MCF 10A (cell line): ENCODE measurements around the gene TRAPPC5. TPM values are rescaled to one million over a fixed set of nuclear protein-coding genes. Genes with fewer than 3 reads are reported as not detected.

ENCODE experiments used
- BruUV-seq: library from RNA; stranded (reverse); fragments of 400-500 nt; replicated peaks from 2 replicates; lab custom pipeline; 2021; lab: Mats Ljungman, UMichigan
- CTCF ChIA-PET: fragments of 300-600 bp; sonication (Branson Sonifier 250); formaldehyde crosslinking; extraction: SDS; loops from one replicate; lab custom pipeline; 2021; ENCODE audit warnings: antibody characterized with exemption, inconsistent platforms; lab: Yijun Ruan, JAX
- POLR2A ChIA-PET: fragments of 300-600, 350-650 bp; sonication (Branson Sonifier 250); formaldehyde crosslinking; extraction: SDS; loops from one replicate; lab custom pipeline; 2020; ENCODE audit warnings: antibody characterized with exemption, inconsistent platforms; lab: Yijun Ruan, JAX
- DNase-seq: peaks from one replicate; pipeline ENCODE4 v3.0.0-alpha.2; 2018; ENCODE audit not compliant: unreplicated experiment
- H3K27ac Mint-ChIP-seq: one replicate; pipeline ENCODE4 v1.8.0; 2022; ENCODE audit warnings: mild to moderate bottlenecking, low read depth, mixed read lengths; ENCODE audit not compliant: unreplicated experiment
- H3K27me3 Mint-ChIP-seq: one replicate; pipeline ENCODE4 v1.8.0; 2022; ENCODE audit warnings: mixed read lengths; ENCODE audit not compliant: insufficient read depth, unreplicated experiment
- H3K36me3 Mint-ChIP-seq: one replicate; pipeline ENCODE4 v1.8.0; 2022; ENCODE audit warnings: mild to moderate bottlenecking, moderate library complexity, mixed read lengths; ENCODE audit not compliant: insufficient read depth, unreplicated experiment
- H3K4me1 Mint-ChIP-seq: one replicate; pipeline ENCODE4 v1.8.0; 2022; ENCODE audit warnings: mixed read lengths; ENCODE audit not compliant: insufficient read depth, unreplicated experiment
- H3K4me3 Mint-ChIP-seq: one replicate; pipeline ENCODE4 v1.8.0; 2022; ENCODE audit warnings: mild to moderate bottlenecking, moderate library complexity, mixed read lengths; ENCODE audit not compliant: unreplicated experiment
- H3K9me3 Mint-ChIP-seq: one replicate; pipeline ENCODE4 v1.8.0; 2022; ENCODE audit warnings: mixed read lengths; ENCODE audit not compliant: unreplicated experiment
- CTCF ChIP-seq: fragments of 200-600 bp; IDR thresholded peaks from one replicate; pipeline ENCODE4 v1.8.0; 2022; ENCODE audit warnings: antibody characterized with exemption, mild to moderate bottlenecking; ENCODE audit not compliant: unreplicated experiment
- intact Hi-C: fragments of 100-400 bp; cut with micrococcal nuclease; formaldehyde crosslinking; loops from 2 replicates; pipeline ENCODE4 v1.14.1; 2022
- total RNA-seq: library from RNA; stranded (reverse); gene quantifications from 2 replicates; pipeline ENCODE4 v1.2.3, GENCODE V29; 2022

Gene TRAPPC5
- total RNA-seq, 1 experiment from 2014 or later: 123 TPM

GRCh38 chr19:7647156-7647555 is 33.5 kb upstream of the TRAPPC5 start:
- CTCF ChIA-PET: no interaction called here

GRCh38 chr19:7648265-7649014 is 32.2 kb upstream of the TRAPPC5 start:
- ChIA-PET POLR2A (interaction anchor here (0.7 to 1.9 kb wide), 3 partner anchors 11 to 32 kb away, joined by 3 to 10 read pairs (median 3); partner anchors contain the start of genes STXBP2 and TRAPPC5), CTCF (interaction anchor here (0.6 to 0.7 kb wide), 3 partner anchors 75 to 152 kb away, joined by 3 read pairs; no protein-coding TSS in a partner anchor)
- Mint-ChIP-seq H3K4me3 (no peak overlapping the region), H3K9me3 (no peaks in the 10 kb centered on the region), H3K36me3 (peaks cover 16% of the 10 kb centered on the region), H3K27me3 (no peaks in the 10 kb centered on the region), H3K27ac (no peak overlapping the region), H3K4me1 (no peaks in the 10 kb centered on the region)
- DNase-seq: no peak
- no peak for TF ChIP-seq CTCF
- intact Hi-C loops: no loop called here
- TSS peak; percentile 33 for BruUV-seq

More at GRCh38 chr19:7647156-7647555, 33.5 kb upstream of the TRAPPC5 start:
- Mint-ChIP-seq H3K4me1 (no peaks in the 10 kb centered on the region), H3K27ac (no peak overlapping the region), H3K4me3 (no peak overlapping the region), H3K9me3 (no peaks in the 10 kb centered on the region), H3K36me3 (peaks cover 20% of the 10 kb centered on the region), H3K27me3 (no peaks in the 10 kb centered on the region)
- no peak for TF ChIP-seq CTCF
- DNase-seq: no peak
- intact Hi-C loops: no loop called here
- POLR2A ChIA-PET: no interaction called here
- no TSS peak for BruUV-seq

- Mint-ChIP-seq H3K27ac (no peak overlapping the region), H3K4me1 (peaks cover 6% of the 10 kb centered on the region), H3K9me3 (no peaks in the 10 kb centered on the region), H3K36me3 (peaks cover 15% of the 10 kb centered on the region), H3K4me3 (no peak overlapping the region), H3K27me3 (no peaks in the 10 kb centered on the region)
- ChIA-PET POLR2A (interaction anchor here (0.6 to 1.2 kb wide), 2 partner anchors 20 to 72 kb away, joined by 3 read pairs; partner anchors contain the start of genes PET100 and XAB2), CTCF (interaction anchor here (0.6 to 2.7 kb wide), 5 partner anchors 9 to 47 kb away, joined by 3 to 11 read pairs (median 3); partner anchors contain the start of genes MCEMP1 and TRAPPC5)
- intact Hi-C loops: no loop called here
- BruUV-seq: no TSS peak
- no peak for TF ChIP-seq CTCF
- no peak for DNase-seq
These were observed 30.5 kb upstream of the TRAPPC5 start for GRCh38 chr19:7650148-7650547.

GRCh38 chr19:7652061-7652641 is 28.5 kb upstream of the TRAPPC5 start:
- no peaks in the 10 kb centered on the region for H3K27me3 Mint-ChIP-seq
- peaks cover 6% of the 10 kb centered on the region for H3K4me1 Mint-ChIP-seq
- H3K36me3 Mint-ChIP-seq: peaks cover 5% of the 10 kb centered on the region
- peak; percentile 94 for DNase-seq
- peak; percentile 91 for TF ChIP-seq CTCF
- H3K27ac Mint-ChIP-seq: no peak overlapping the region
- intact Hi-C loops: loop anchor here (1.0 kb wide), 2 partner anchors 28 to 147 kb away; partner anchors contain the start of gene TRAPPC5
- CTCF ChIA-PET: interaction anchor here (0.5 to 6.4 kb wide), 26 partner anchors 9 to 789 kb away, joined by 3 to 31 read pairs (median 4); partner anchors contain the start of genes RETN, STXBP2 and TRAPPC5
- H3K4me3 Mint-ChIP-seq: peak overlapping the region; percentile 66
- no TSS peak for BruUV-seq
- POLR2A ChIA-PET: interaction anchor here (1.1 kb wide), 1 partner anchor 22 kb away, joined by 4 read pairs; the partner anchor contains the start of genes PET100 and XAB2
- H3K9me3 Mint-ChIP-seq: no peaks in the 10 kb centered on the region
